ENCODE results near the gene ZNF345.
A peak's percentile ranks its signal among the peaks of the same experiment; 100 is the strongest.

The ZNF345 gene

DNA sequence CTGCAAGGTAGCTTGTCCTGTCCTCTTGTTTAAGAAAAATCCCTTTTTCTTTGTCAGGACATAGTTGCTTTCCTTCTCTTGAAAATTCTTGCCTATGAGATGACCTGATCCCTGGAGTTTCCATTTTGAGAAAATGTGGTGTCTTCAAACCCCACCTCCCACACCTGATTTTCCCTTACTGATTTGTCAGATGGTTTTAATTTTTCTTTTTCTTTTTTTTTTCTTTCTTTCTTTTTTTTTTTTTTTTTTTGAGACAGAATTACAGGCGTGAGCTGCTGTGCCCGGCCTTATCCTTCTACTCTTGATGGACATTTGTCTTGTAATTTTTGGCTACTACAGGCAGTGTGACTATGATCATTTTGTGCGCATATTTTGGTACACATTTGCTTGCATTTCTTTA is 1.2 kb downstream of the ZNF345 start:
- H3K27me3 ChIP-seq (ENCODE audit: insufficient read depth, low read length): no peaks in the 10 kb centered on the region
- peaks cover 6% of the 10 kb centered on the region for H3K4me1 ChIP-seq (ENCODE audit: insufficient read depth, low read length)
- peak overlapping the region; percentile 82 for H3K4me3 ChIP-seq (ENCODE audit: low read length)
- peaks cover 21% of the 10 kb centered on the region for H3K9me3 ChIP-seq (ENCODE audit: low read length)
- peaks cover 26% of the 10 kb centered on the region for H3K36me3 ChIP-seq (ENCODE audit: insufficient read depth, low read length)
- H2AFZ ChIP-seq (ENCODE audit: low read depth, low read length): no peak overlapping the region

DNA sequence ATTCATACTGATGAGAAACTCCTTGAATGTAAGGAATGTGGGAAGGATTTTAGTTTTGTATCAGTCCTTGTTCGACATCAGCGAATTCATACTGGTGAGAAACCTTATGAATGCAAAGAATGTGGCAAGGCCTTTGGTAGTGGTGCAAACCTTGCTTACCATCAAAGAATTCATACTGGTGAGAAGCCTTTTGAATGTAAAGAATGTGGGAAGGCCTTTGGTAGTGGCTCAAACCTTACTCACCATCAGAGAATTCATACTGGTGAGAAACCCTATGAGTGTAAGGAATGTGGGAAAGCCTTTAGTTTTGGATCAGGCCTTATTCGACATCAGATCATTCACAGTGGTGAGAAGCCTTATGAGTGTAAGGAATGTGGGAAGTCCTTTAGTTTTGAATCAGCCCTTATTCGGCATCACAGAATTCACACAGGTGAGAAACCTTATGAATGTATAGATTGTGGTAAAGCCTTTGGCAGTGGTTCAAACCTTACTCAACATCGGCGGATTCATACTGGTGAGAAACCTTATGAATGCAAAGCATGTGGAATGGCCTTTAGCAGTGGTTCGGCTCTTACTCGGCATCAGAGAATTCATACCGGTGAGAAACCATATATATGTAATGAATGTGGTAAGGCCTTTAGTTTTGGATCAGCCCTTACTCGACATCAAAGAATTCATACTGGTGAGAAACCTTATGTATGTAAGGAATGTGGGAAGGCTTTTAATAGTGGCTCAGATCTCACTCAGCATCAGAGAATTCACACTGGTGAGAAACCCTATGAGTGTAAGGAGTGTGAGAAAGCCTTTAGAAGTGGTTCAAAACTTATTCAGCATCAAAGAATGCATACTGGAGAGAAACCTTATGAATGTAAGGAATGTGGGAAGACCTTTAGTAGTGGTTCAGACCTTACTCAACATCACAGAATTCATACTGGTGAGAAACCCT is 26.6 kb downstream of the ZNF345 start:
- H2AFZ ChIP-seq (ENCODE audit: low read depth, low read length): no peak overlapping the region
- H3K36me3 ChIP-seq (ENCODE audit: insufficient read depth, low read length): peaks cover 31% of the 10 kb centered on the region
- no peaks in the 10 kb centered on the region for H3K4me1 ChIP-seq (ENCODE audit: insufficient read depth, low read length)
- H3K4me3 ChIP-seq (ENCODE audit: low read length): no peak overlapping the region
- H3K27me3 ChIP-seq (ENCODE audit: insufficient read depth, low read length): no peaks in the 10 kb centered on the region
- H3K9me3 ChIP-seq (ENCODE audit: low read length): peaks cover 62% of the 10 kb centered on the region

- Histone ChIP-seq H3K4me1 (ENCODE audit: insufficient read depth, low read length) (no peaks in the 10 kb centered on the region), H2AFZ (ENCODE audit: low read depth, low read length) (no peak overlapping the region), H3K27me3 (ENCODE audit: insufficient read depth, low read length) (no peaks in the 10 kb centered on the region), H3K4me3 (ENCODE audit: low read length) (no peak overlapping the region), H3K9me3 (ENCODE audit: low read length) (peaks cover 76% of the 10 kb centered on the region), H3K36me3 (ENCODE audit: insufficient read depth, low read length) (peaks cover 64% of the 10 kb centered on the region)
Measured at GRCh38 chr19:36891768-36892357, 41.2 kb downstream of the ZNF345 start.

- no peak overlapping the region for H2AFZ ChIP-seq (ENCODE audit: low read depth, low read length)
- H3K27me3 ChIP-seq (ENCODE audit: insufficient read depth, low read length): no peaks in the 10 kb centered on the region
- H3K4me1 ChIP-seq (ENCODE audit: insufficient read depth, low read length): no peaks in the 10 kb centered on the region
- peaks cover 79% of the 10 kb centered on the region for H3K9me3 ChIP-seq (ENCODE audit: low read length)
- no peak overlapping the region for H3K4me3 ChIP-seq (ENCODE audit: low read length)
- peaks cover 77% of the 10 kb centered on the region for H3K36me3 ChIP-seq (ENCODE audit: insufficient read depth, low read length)
Measured at GRCh38 chr19:36894849-36895383, 44.2 kb downstream of the ZNF345 start.

GRCh38 chr19:36898422-36898821 is 47.7 kb downstream of the ZNF345 start:
- Histone ChIP-seq H3K9me3 (ENCODE audit: low read length) (peaks cover 69% of the 10 kb centered on the region), H3K4me1 (ENCODE audit: insufficient read depth, low read length) (no peaks in the 10 kb centered on the region), H3K4me3 (ENCODE audit: low read length) (no peak overlapping the region), H3K36me3 (ENCODE audit: insufficient read depth, low read length) (peaks cover 75% of the 10 kb centered on the region), H3K27me3 (ENCODE audit: insufficient read depth, low read length) (no peaks in the 10 kb centered on the region), H2AFZ (ENCODE audit: low read depth, low read length) (no peak overlapping the region)

- H3K36me3 ChIP-seq (ENCODE audit: insufficient read depth, low read length): peaks cover 41% of the 10 kb centered on the region
- peaks cover 34% of the 10 kb centered on the region for H3K9me3 ChIP-seq (ENCODE audit: low read length)
Measured at GRCh38 chr19:36915992-36916830, 65.5 kb downstream of the ZNF345 start, which contains the start of the genes ZNF568 and ZNF829. TSS of gene ZNF568 (plus strand) at chr19:36916332. CDS start at chr19:36922771, 6,439 bp downstream. TSS of gene ZNF829 (minus strand) at chr19:36916291. CDS start at chr19:36915167, 1,124 bp downstream.

GRCh38 chr19:36916991-36917390 is 66.3 kb downstream of the ZNF345 start:
- Histone ChIP-seq H3K4me1 (ENCODE audit: insufficient read depth, low read length) (no peaks in the 10 kb centered on the region), H3K4me3 (ENCODE audit: low read length) (peak overlapping the region; percentile 64), H3K36me3 (ENCODE audit: insufficient read depth, low read length) (peaks cover 42% of the 10 kb centered on the region), H3K27me3 (ENCODE audit: insufficient read depth, low read length) (no peaks in the 10 kb centered on the region), H3K9me3 (ENCODE audit: low read length) (peaks cover 33% of the 10 kb centered on the region), H2AFZ (ENCODE audit: low read depth, low read length) (peak overlapping the region; percentile 93)

More at GRCh38 chr19:36915992-36916830, 65.5 kb downstream of the ZNF345 start, which contains the start of the genes ZNF568 and ZNF829:
- peak within 1 kb of the TSS; percentile 93 for H2AFZ ChIP-seq (ENCODE audit: low read depth, low read length)
- H3K4me1 ChIP-seq (ENCODE audit: insufficient read depth, low read length): no peaks in the 10 kb centered on the region
- H3K4me3 ChIP-seq (ENCODE audit: low read length): peak within 1 kb of the TSS; percentile 64
- no peaks in the 10 kb centered on the region for H3K27me3 ChIP-seq (ENCODE audit: insufficient read depth, low read length)

DNA sequence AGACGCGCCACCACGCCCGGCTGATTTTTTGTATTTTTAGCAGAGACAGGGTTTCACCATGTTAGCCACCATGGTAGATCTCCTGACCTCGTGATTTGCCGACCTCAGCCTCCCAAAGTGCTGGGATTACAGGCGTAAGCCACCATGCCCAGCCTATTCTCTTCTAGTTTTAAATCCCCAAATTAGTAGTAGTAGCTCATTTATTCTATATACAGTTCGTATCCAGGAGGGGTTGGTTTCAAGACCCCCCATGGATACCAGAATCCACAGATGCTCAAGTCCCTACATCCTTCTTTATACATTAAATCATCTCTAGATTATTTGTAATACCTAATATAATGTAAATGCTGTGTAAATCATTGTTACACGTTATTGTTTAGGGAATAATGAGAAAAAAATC is 67.4 kb downstream of the ZNF345 start:
- peaks cover 40% of the 10 kb centered on the region for H3K9me3 ChIP-seq (ENCODE audit: low read length)
- peaks cover 48% of the 10 kb centered on the region for H3K36me3 ChIP-seq (ENCODE audit: insufficient read depth, low read length)
- H2AFZ ChIP-seq (ENCODE audit: low read depth, low read length): no peak overlapping the region
- no peaks in the 10 kb centered on the region for H3K4me1 ChIP-seq (ENCODE audit: insufficient read depth, low read length)
- H3K27me3 ChIP-seq (ENCODE audit: insufficient read depth, low read length): no peaks in the 10 kb centered on the region
- H3K4me3 ChIP-seq (ENCODE audit: low read length): no peak overlapping the region

Measured in neuron (in vitro differentiated cells).